CD14-positive monocyte (primary cell): ENCODE data around the gene ANO6. TPM values are rescaled to one million over a fixed set of nuclear protein-coding genes. Genes with fewer than 3 reads are reported as not detected.
A peak's percentile ranks its signal among the peaks of the same experiment; 100 is the strongest.

ENCODE experiments used
- DNase-seq, 3 donors: peaks; one replicate each; pipeline ENCODE4 v3.0.0-alpha.2; 2011 to 2022
- H2AFZ ChIP-seq: 2 replicates; pipeline ENCODE4 v1.6.0; 2012; ENCODE audit warnings: mild to moderate bottlenecking, low read depth, low read length, inconsistent platforms; ENCODE audit not compliant: insufficient read depth, poor library complexity, severe bottlenecking
- H3K27ac ChIP-seq, 2 donors: 1 replicate in 1 of 2; 2 replicates in 1 of 2; pipeline ENCODE4 v1.5.1; 2012 to 2013; ENCODE audit warnings: low read length in 2 of 2, control low read depth in 1 of 2, inconsistent platforms in 1 of 2, low read depth in 1 of 2, mild to moderate bottlenecking in 1 of 2
- H3K27me3 ChIP-seq, 2 donors: one replicate each; pipeline versions ENCODE4 v1.6.0 to v1.6.1; 2011 to 2013; ENCODE audit warnings: low read length in 2 of 2; ENCODE audit not compliant: control insufficient read depth in 2 of 2, insufficient read depth in 2 of 2
- H3K36me3 ChIP-seq, 2 donors: replicated peaks in 1 of 2; 1 replicate in 1 of 2; 2 replicates in 1 of 2; pipeline versions ENCODE4 v1.5.1 to v1.6.1; 2012 to 2013; ENCODE audit warnings: low read length in 2 of 2, control low read depth in 1 of 2, inconsistent platforms in 1 of 2, mild to moderate bottlenecking in 1 of 2; ENCODE audit not compliant: insufficient read depth in 2 of 2, control insufficient read depth in 1 of 2
- H3K4me1 ChIP-seq, 2 donors: 1 replicate in 1 of 2; 2 replicates in 1 of 2; pipeline versions ENCODE4 v1.5.1 to v1.6.1; 2012 to 2013; ENCODE audit warnings: low read length in 2 of 2, control low read depth in 1 of 2, inconsistent platforms in 1 of 2, mild to moderate bottlenecking in 1 of 2, moderate library complexity in 1 of 2; ENCODE audit not compliant: insufficient read depth in 2 of 2, control insufficient read depth in 1 of 2
- H3K4me2 ChIP-seq: replicated peaks from 2 replicates; pipeline ENCODE3; 2012; ENCODE audit warnings: low read length, moderate library complexity, mild to moderate bottlenecking; ENCODE audit not compliant: poor library complexity, severe bottlenecking; ENCODE audit errors: extremely low read depth
- H3K4me3 ChIP-seq, 3 experiments: fragments of 200-600 bp in 1 of 3; sonication (generic) in 1 of 3; replicated peaks in 1 of 3; 1 replicate in 2 of 3; 2 replicates in 1 of 3; pipeline ENCODE4 v1.5.1; 2011 to 2013; ENCODE audit warnings: low read length in 3 of 3, mild to moderate bottlenecking in 3 of 3, control low read depth in 2 of 3, low read depth in 2 of 3, inconsistent platforms in 1 of 3, moderate library complexity in 1 of 3
- H3K79me2 ChIP-seq: 2 replicates; pipeline ENCODE4 v1.6.0; 2012; ENCODE audit warnings: mild to moderate bottlenecking, control low read depth, inconsistent platforms, low read length, moderate library complexity; ENCODE audit not compliant: insufficient read depth
- H3K9ac ChIP-seq: 2 replicates; pipeline ENCODE4 v1.6.0; 2017; ENCODE audit warnings: low read length, mild to moderate bottlenecking; ENCODE audit not compliant: insufficient read depth, poor library complexity, severe bottlenecking
- H3K9me3 ChIP-seq, 2 donors: replicated peaks in 1 of 2; 1 replicate in 1 of 2; 2 replicates in 1 of 2; pipeline versions ENCODE4 v1.5.1 to v1.6.1; 2012 to 2013; ENCODE audit warnings: low read length in 2 of 2, control low read depth in 1 of 2; ENCODE audit not compliant: control insufficient read depth in 1 of 2, insufficient read depth in 1 of 2
- H4K20me1 ChIP-seq: 2 replicates; pipeline ENCODE4 v1.6.0; 2012; ENCODE audit warnings: mild to moderate bottlenecking, low read length, control low read depth, moderate library complexity; ENCODE audit not compliant: insufficient read depth
- H3K27ac Mint-ChIP-seq, 7 donors: one replicate each; pipeline ENCODE4 v1.8.0; 2020; ENCODE audit warnings: mild to moderate bottlenecking in 7 of 7, mixed read lengths in 7 of 7, moderate library complexity in 6 of 7, inconsistent platforms in 2 of 7
- H3K27me3 Mint-ChIP-seq, 3 donors: one replicate each; pipeline ENCODE4 v1.8.0; 2021 to 2022; ENCODE audit warnings: low read depth in 3 of 3, mild to moderate bottlenecking in 3 of 3, mixed read lengths in 3 of 3, moderate library complexity in 3 of 3, inconsistent platforms in 1 of 3
- H3K36me3 Mint-ChIP-seq, 2 donors: one replicate each; pipeline ENCODE4 v1.8.0; 2020; ENCODE audit warnings: mixed read lengths in 2 of 2, inconsistent platforms in 1 of 2, mild to moderate bottlenecking in 1 of 2
- H3K4me1 Mint-ChIP-seq: one replicate; pipeline ENCODE4 v1.8.0; 2020; ENCODE audit warnings: mild to moderate bottlenecking, mixed read lengths
- H3K4me3 Mint-ChIP-seq, 2 donors: one replicate each; pipeline ENCODE4 v1.8.0; 2020; ENCODE audit warnings: mild to moderate bottlenecking in 2 of 2, mixed read lengths in 2 of 2, moderate library complexity in 1 of 2
- H3K9me3 Mint-ChIP-seq, 7 donors: one replicate each; pipeline ENCODE4 v1.8.0; 2020 to 2022; ENCODE audit warnings: mixed read lengths in 7 of 7, mild to moderate bottlenecking in 6 of 7, moderate library complexity in 6 of 7, inconsistent platforms in 2 of 7
- CTCF ChIP-seq: fragments of 200-600 bp; IDR thresholded peaks from one replicate; pipeline ENCODE4 v1.8.0; 2022; ENCODE audit warnings: antibody characterized with exemption, mild to moderate bottlenecking
- WGBS: methylation state at CpG from one replicate; pipeline ENCODE4 v1.1.5; 2013; ENCODE audit warnings: missing lambda C conversion rate; ENCODE audit not compliant: insufficient coverage; 5-methylcytosine and 5-hydroxymethylcytosine counted together
- intact Hi-C, 2 donors: fragments of 100-400 bp; cut with micrococcal nuclease; formaldehyde crosslinking; loops; one replicate each; pipeline versions ENCODE4 v1.15.0 to v1.15.1; 2023
- polyA plus RNA-seq, 3 donors: library from polyadenylated mRNA; depleted of rRNA in 1 of 3; unstranded in 2 of 3; stranded (reverse) in 1 of 3; fragments of 300-500 nt in 2 of 3; fragments of >200 nt in 1 of 3; fragmentation: Illumina TruSeq in 2 of 3; gene quantifications; 1 replicate in 2 of 3; 2 replicates in 1 of 3; pipeline ENCODE4 v1.2.3, GENCODE V29; 2012 to 2021

ANO6 gene
- polyA plus RNA-seq, 3 donors: 20.2 to 48.7 (median 34.1) TPM

GRCh38 chr12:45254254-45254653 is 38.4 kb downstream of the ANO6 start:
- Mint-ChIP-seq H3K9me3 (no peaks in the 10 kb centered on the region), H3K27ac (peak overlapping the region in 6 of 7 donors; percentile 6 to 82 (median 32)), H3K36me3 (peaks cover 3 to 9% of the 10 kb centered on the region in 2 donors), H3K4me3 (no peak overlapping the region), H3K4me1 (peaks cover 21% of the 10 kb centered on the region), H3K27me3 (peaks cover 0 to 3% (median 0%) of the 10 kb centered on the region in 3 donors)
- Histone ChIP-seq H3K36me3 (peaks cover 0 to 1% of the 10 kb centered on the region in 2 donors), H3K27me3 (no peaks in the 10 kb centered on the region), H3K9me3 (no peaks in the 10 kb centered on the region), H2AFZ (no peak overlapping the region), H3K79me2 (peaks cover 89% of the 10 kb centered on the region), H4K20me1 (peaks cover 78% of the 10 kb centered on the region), H3K4me2 (no peak overlapping the region), H3K9ac (no peak overlapping the region), H3K4me3 (no peak overlapping the region), H3K27ac (no peak overlapping the region), H3K4me1 (peaks cover 13 to 17% of the 10 kb centered on the region in 2 donors)
- DNase-seq: no peak
- WGBS: no CpG with 5 or more reads among the region's 1 CpG
- no peak for TF ChIP-seq CTCF
- intact Hi-C loops: no loop called here

GRCh38 chr12:45256721-45257120 is 40.8 kb downstream of the ANO6 start:
- Histone ChIP-seq H3K79me2 (peaks cover 89% of the 10 kb centered on the region), H3K27ac (peak overlapping the region in 1 of 2 donors; percentile 42), H3K4me1 (peaks cover 19 to 21% of the 10 kb centered on the region in 2 donors)

More at GRCh38 chr12:45256721-45257120, 40.8 kb downstream of the ANO6 start:
- Histone ChIP-seq H4K20me1 (peaks cover 91% of the 10 kb centered on the region), H3K9me3 (no peaks in the 10 kb centered on the region), H2AFZ (no peak overlapping the region), H3K4me3 (no peak overlapping the region), H3K9ac (peak overlapping the region; percentile 19), H3K36me3 (peaks cover 0 to 4% of the 10 kb centered on the region in 2 donors), H3K4me2 (peak overlapping the region; percentile 29), H3K27me3 (no peaks in the 10 kb centered on the region)
- no peak for TF ChIP-seq CTCF
- peak overlapping the region in 3 of 7 donors; percentile 60 to 73 (median 71) for H3K27ac Mint-ChIP-seq
- peaks cover 0 to 3% (median 0%) of the 10 kb centered on the region in 3 donors for H3K27me3 Mint-ChIP-seq
- no peak for DNase-seq
- peak overlapping the region in 1 of 2 donors; percentile 73 for H3K4me3 Mint-ChIP-seq
- H3K4me1 Mint-ChIP-seq: peaks cover 31% of the 10 kb centered on the region
- H3K36me3 Mint-ChIP-seq: peaks cover 2 to 8% of the 10 kb centered on the region in 2 donors
- H3K9me3 Mint-ChIP-seq: no peaks in the 10 kb centered on the region
- intact Hi-C loops: loop anchor here in 1 of 2 donors (5.0 kb wide), 1 partner anchor 39 kb away; the partner anchor contains the start of gene ANO6
